Mesodermal cell (in vitro differentiated cells): ENCODE measurements around the gene ZNF438.

Experiments
- H3K27ac ChIP-seq: 2 replicates; pipeline ENCODE4 v1.7.0; 2013; ENCODE audit warnings: mild to moderate bottlenecking, low read depth, low read length, moderate library complexity; ENCODE audit not compliant: severe bottlenecking
- H3K36me3 ChIP-seq: 2 replicates; pipeline ENCODE4 v1.7.1; 2013; ENCODE audit warnings: mild to moderate bottlenecking, low read length, moderate library complexity; ENCODE audit not compliant: control insufficient read depth, insufficient read depth
- H3K4me1 ChIP-seq: one replicate; pipeline ENCODE4 v1.7.1; 2013; ENCODE audit warnings: mild to moderate bottlenecking, low read length; ENCODE audit not compliant: insufficient read depth, control insufficient read depth, poor library complexity, severe bottlenecking
- H3K4me3 ChIP-seq: 2 replicates; pipeline ENCODE4 v1.7.0; 2013; ENCODE audit warnings: low read length, control low read depth, mild to moderate bottlenecking; ENCODE audit not compliant: insufficient read depth, poor library complexity, severe bottlenecking; ENCODE audit errors: extremely low read depth
- H3K9me3 ChIP-seq: 2 replicates; pipeline ENCODE4 v1.7.1; 2013; ENCODE audit warnings: mild to moderate bottlenecking, low read length, moderate library complexity; ENCODE audit not compliant: control insufficient read depth
- WGBS, 2 experiments: methylation state at CpG; one replicate each; pipeline ENCODE4 v1.1.5; 2013; ENCODE audit warnings: missing lambda C conversion rate in 2 of 2; ENCODE audit not compliant: insufficient coverage in 2 of 2; 5-methylcytosine and 5-hydroxymethylcytosine counted together

The ZNF438 gene

GRCh38 chr10:31013331-31013730, 18.3 kb downstream of the ZNF438 start:
- no peaks in the 10 kb centered on the region for H3K4me1 ChIP-seq
- no peak overlapping the region for H3K27ac ChIP-seq
- H3K4me3 ChIP-seq, result no peak overlapping the region
- no peaks in the 10 kb centered on the region for H3K9me3 ChIP-seq
- no peaks in the 10 kb centered on the region for H3K36me3 ChIP-seq
- 81 to 92% methylated on average over 2 to 3 of the region's 3 CpGs for WGBS, 2 experiments

GRCh38 chr10:31011665-31012022, 20.0 kb downstream of the ZNF438 start:
- 88 to 90% methylated on average over 3 of the region's 3 CpGs for WGBS, 2 experiments

GRCh38 chr10:31011017-31011664, 20.5 kb downstream of the ZNF438 start:
- Histone ChIP-seq H3K9me3 (no peaks in the 10 kb centered on the region), H3K4me3 (no peak overlapping the region), H3K4me1 (peaks cover 5% of the 10 kb centered on the region), H3K36me3 (no peaks in the 10 kb centered on the region), H3K27ac (no peak overlapping the region)
- WGBS, 2 experiments, result 90 to 97% methylated on average over 6 of the region's 8 CpGs

More at GRCh38 chr10:31011665-31012022, 20.0 kb downstream of the ZNF438 start:
- Histone ChIP-seq H3K4me1 (peaks cover 2% of the 10 kb centered on the region), H3K27ac (no peak overlapping the region), H3K36me3 (no peaks in the 10 kb centered on the region), H3K4me3 (no peak overlapping the region), H3K9me3 (no peaks in the 10 kb centered on the region)

- H3K4me3 ChIP-seq, result no peak overlapping the region
- no peaks in the 10 kb centered on the region for H3K9me3 ChIP-seq
- H3K27ac ChIP-seq, result no peak overlapping the region
- WGBS, 2 experiments, result 88 to 100% methylated on average over 1 of the region's 2 CpGs
- H3K4me1 ChIP-seq, result peaks cover 5% of the 10 kb centered on the region
- H3K36me3 ChIP-seq, result no peaks in the 10 kb centered on the region
Measured at GRCh38 chr10:31010062-31010461, 21.6 kb downstream of the ZNF438 start.

- no peaks in the 10 kb centered on the region for H3K36me3 ChIP-seq
- H3K27ac ChIP-seq, result no peak overlapping the region
Measured at GRCh38 chr10:31005895-31006294, 25.8 kb downstream of the ZNF438 start.

GRCh38 chr10:31004611-31005193, 27.0 kb downstream of the ZNF438 start:
- H3K27ac ChIP-seq, result no peak overlapping the region
- no peaks in the 10 kb centered on the region for H3K9me3 ChIP-seq
- H3K4me3 ChIP-seq, result no peak overlapping the region
- H3K36me3 ChIP-seq, result no peaks in the 10 kb centered on the region
- WGBS, 2 experiments, result 88 to 93% methylated on average over 2 of the region's 3 CpGs
- H3K4me1 ChIP-seq, result peaks cover 8% of the 10 kb centered on the region

More at GRCh38 chr10:31005895-31006294, 25.8 kb downstream of the ZNF438 start:
- no CpG with 5 or more reads among the region's 1 CpG for WGBS, 2 experiments
- peaks cover 8% of the 10 kb centered on the region for H3K4me1 ChIP-seq
- no peak overlapping the region for H3K4me3 ChIP-seq
- H3K9me3 ChIP-seq, result no peaks in the 10 kb centered on the region

GRCh38 chr10:31001740-31002139, 29.9 kb downstream of the ZNF438 start:
- H3K4me1 ChIP-seq, result peaks cover 7% of the 10 kb centered on the region
- H3K36me3 ChIP-seq, result no peaks in the 10 kb centered on the region
- H3K27ac ChIP-seq, result no peak overlapping the region
- H3K9me3 ChIP-seq, result no peaks in the 10 kb centered on the region
- H3K4me3 ChIP-seq, result no peak overlapping the region
- WGBS, 2 experiments, result 92 to 94% methylated on average over 2 of the region's 2 CpGs

- no peak overlapping the region for H3K27ac ChIP-seq
- WGBS, 2 experiments, result 90 to 100% methylated on average over 2 of the region's 2 CpGs
- H3K36me3 ChIP-seq, result no peaks in the 10 kb centered on the region
- H3K4me1 ChIP-seq, result peaks cover 3% of the 10 kb centered on the region
- H3K9me3 ChIP-seq, result no peaks in the 10 kb centered on the region
- no peak overlapping the region for H3K4me3 ChIP-seq
Measured at GRCh38 chr10:31000867-31001266, 30.8 kb downstream of the ZNF438 start.

- H3K36me3 ChIP-seq, result no peaks in the 10 kb centered on the region
- H3K4me3 ChIP-seq, result no peak overlapping the region
- WGBS, 2 experiments, result 100% methylated on average over 1 of the region's 3 CpGs; no CpG with 5 or more reads in 1 of the 2 experiments
- no peak overlapping the region for H3K27ac ChIP-seq
- H3K9me3 ChIP-seq, result peaks cover 4% of the 10 kb centered on the region
- H3K4me1 ChIP-seq, result peaks cover 3% of the 10 kb centered on the region
Measured at GRCh38 chr10:31000071-31000782, 31.4 kb downstream of the ZNF438 start.

GRCh38 chr10:30999070-30999712, 32.5 kb downstream of the ZNF438 start:
- no peaks in the 10 kb centered on the region for H3K36me3 ChIP-seq
- H3K9me3 ChIP-seq, result peaks cover 6% of the 10 kb centered on the region
- H3K4me1 ChIP-seq, result no peaks in the 10 kb centered on the region
- WGBS, 2 experiments, result 86 to 95% methylated on average over 1 to 2 of the region's 3 CpGs
- H3K4me3 ChIP-seq, result no peak overlapping the region
- H3K27ac ChIP-seq, result no peak overlapping the region
